Activated B cell treated with CpG ODN at 0.5 μM for 24 hours (primary cell): Measurements from ENCODE around the gene PRM3. TPM values are rescaled to one million over a fixed set of nuclear protein-coding genes. Genes with fewer than 3 reads are reported as not detected.

Experiments
- ATAC-seq: fragments of 200-7000 bp; cut with Tn5 transposase; one replicate; pipeline ENCODE4 v1.10.0; 2021; ENCODE audit warnings: low read depth, mild to moderate bottlenecking, moderate library complexity
- CTCF ChIA-PET: fragments of 350-600 bp; sonication (Branson Sonifier 250); formaldehyde crosslinking; loops from one replicate; lab custom pipeline; 2021; ENCODE audit warnings: antibody characterized with exemption; lab: Charles Lee
- POLR2A ChIA-PET: fragments of 350-600 bp; sonication (Branson Sonifier 250); formaldehyde crosslinking; loops from one replicate; lab custom pipeline; 2021; ENCODE audit warnings: antibody characterized with exemption; lab: Charles Lee
- DNase-seq: peaks from one replicate; pipeline ENCODE4 v3.0.0; 2022
- H3K27ac Mint-ChIP-seq: one replicate; pipeline ENCODE4 v1.8.0; 2020; ENCODE audit warnings: mixed read lengths
- H3K27me3 Mint-ChIP-seq: one replicate; pipeline ENCODE4 v1.8.0; 2021; ENCODE audit warnings: mixed read lengths
- H3K36me3 Mint-ChIP-seq: one replicate; pipeline ENCODE4 v1.8.0; 2021; ENCODE audit warnings: low read depth, mixed read lengths
- H3K4me1 Mint-ChIP-seq: one replicate; pipeline ENCODE4 v1.8.0; 2021; ENCODE audit warnings: mixed read lengths
- H3K4me3 Mint-ChIP-seq: one replicate; pipeline ENCODE4 v1.8.0; 2020; ENCODE audit warnings: mild to moderate bottlenecking, mixed read lengths
- H3K9me3 Mint-ChIP-seq: one replicate; pipeline ENCODE4 v1.8.0; 2020; ENCODE audit warnings: mixed read lengths
- intact Hi-C: fragments of 100-400 bp; cut with micrococcal nuclease; formaldehyde crosslinking; loops from one replicate; pipeline ENCODE4 v1.15.1; 2024
- total RNA-seq: library from RNA; stranded (reverse); gene quantifications from 2 replicates; pipeline ENCODE4 v1.2.3, GENCODE V29; 2022
- TF ChIP-seq, protein P1 (sequence below): fragments of 200-600 bp; IDR thresholded peaks from one replicate; pipeline ENCODE4 v1.8.0; 2022; ENCODE audit warnings: antibody characterized with exemption, mild to moderate bottlenecking

Gene PRM3
- total RNA-seq, 1 donor from 2014 or later, result not detected

DNA sequence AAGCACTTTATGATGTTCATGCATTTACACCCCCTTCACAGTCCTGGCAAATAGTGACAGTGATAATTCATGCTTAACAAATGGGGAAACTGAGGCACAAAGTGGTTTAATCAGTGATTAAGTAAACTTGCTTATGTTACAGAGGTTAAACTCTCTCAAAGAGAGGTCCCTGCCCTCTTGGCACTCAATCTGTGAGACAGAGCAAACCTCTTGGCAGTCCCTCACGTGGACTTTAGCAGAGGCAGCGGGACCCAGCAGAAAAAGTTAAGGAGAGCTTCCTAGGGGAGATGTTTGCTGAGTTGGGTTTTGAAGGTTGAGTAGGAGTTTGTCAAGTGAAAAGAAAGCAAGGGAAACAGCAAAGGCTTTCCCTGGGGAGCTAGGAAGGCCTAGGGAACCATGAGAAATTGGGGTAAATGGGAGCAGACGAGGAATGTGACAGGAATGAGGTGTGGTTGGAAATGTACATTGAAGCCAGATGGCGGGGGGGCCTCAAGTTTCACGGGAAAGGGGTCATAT, 28.1 kb downstream of the PRM3 start:
- H3K4me1 Mint-ChIP-seq, result peaks cover 18% of the 10 kb centered on the region
- ChIA-PET POLR2A (interaction anchor here (0.6 to 2.0 kb wide), 5 partner anchors 9 to 111 kb away, joined by 3 to 10 read pairs (median 6); partner anchors contain the start of gene SOCS1), CTCF (interaction anchor here (1.0 kb wide), 1 partner anchor 109 kb away, joined by 3 read pairs; no protein-coding TSS in a partner anchor)
- H3K4me3 Mint-ChIP-seq, result no peak overlapping the region
- no peaks in the 10 kb centered on the region for H3K9me3 Mint-ChIP-seq
- ATAC-seq (no peak), DNase-seq (no peak)
- H3K27me3 Mint-ChIP-seq, result no peaks in the 10 kb centered on the region
- peaks cover 3% of the 10 kb centered on the region for H3K36me3 Mint-ChIP-seq
- intact Hi-C loops, result no loop called here
- TF ChIP-seq, protein P1, sequence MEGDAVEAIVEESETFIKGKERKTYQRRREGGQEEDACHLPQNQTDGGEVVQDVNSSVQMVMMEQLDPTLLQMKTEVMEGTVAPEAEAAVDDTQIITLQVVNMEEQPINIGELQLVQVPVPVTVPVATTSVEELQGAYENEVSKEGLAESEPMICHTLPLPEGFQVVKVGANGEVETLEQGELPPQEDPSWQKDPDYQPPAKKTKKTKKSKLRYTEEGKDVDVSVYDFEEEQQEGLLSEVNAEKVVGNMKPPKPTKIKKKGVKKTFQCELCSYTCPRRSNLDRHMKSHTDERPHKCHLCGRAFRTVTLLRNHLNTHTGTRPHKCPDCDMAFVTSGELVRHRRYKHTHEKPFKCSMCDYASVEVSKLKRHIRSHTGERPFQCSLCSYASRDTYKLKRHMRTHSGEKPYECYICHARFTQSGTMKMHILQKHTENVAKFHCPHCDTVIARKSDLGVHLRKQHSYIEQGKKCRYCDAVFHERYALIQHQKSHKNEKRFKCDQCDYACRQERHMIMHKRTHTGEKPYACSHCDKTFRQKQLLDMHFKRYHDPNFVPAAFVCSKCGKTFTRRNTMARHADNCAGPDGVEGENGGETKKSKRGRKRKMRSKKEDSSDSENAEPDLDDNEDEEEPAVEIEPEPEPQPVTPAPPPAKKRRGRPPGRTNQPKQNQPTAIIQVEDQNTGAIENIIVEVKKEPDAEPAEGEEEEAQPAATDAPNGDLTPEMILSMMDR, result no peak
- no peak overlapping the region for H3K27ac Mint-ChIP-seq

DNA sequence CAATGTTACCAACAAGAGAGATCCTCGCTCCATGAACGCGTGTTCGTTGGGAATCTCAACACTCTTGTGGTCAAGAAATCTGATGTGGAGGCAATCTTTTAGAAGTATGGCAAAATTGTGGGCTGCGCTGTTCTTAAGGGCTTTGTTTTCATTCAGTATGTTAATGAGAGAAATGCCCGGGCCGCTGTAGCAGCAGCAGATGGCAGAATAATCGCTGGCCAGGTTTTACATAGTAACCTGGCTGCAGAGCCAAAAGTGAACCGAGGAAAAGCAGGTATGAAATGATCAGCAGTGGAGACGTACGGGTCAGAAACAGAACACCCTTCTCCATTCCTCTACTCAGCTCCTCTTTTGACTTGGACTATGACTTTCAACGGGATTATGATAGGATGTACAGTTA, 30.8 kb downstream of the PRM3 start:
- CTCF ChIA-PET, result interaction anchor here (1.1 kb wide), 1 partner anchor 10 kb away, joined by 4 read pairs; no protein-coding TSS in a partner anchor
- POLR2A ChIA-PET, result interaction anchor here (0.6 to 2.1 kb wide), 3 partner anchors 9 to 273 kb away, joined by 4 to 6 read pairs (median 4); no protein-coding TSS in a partner anchor

DNA sequence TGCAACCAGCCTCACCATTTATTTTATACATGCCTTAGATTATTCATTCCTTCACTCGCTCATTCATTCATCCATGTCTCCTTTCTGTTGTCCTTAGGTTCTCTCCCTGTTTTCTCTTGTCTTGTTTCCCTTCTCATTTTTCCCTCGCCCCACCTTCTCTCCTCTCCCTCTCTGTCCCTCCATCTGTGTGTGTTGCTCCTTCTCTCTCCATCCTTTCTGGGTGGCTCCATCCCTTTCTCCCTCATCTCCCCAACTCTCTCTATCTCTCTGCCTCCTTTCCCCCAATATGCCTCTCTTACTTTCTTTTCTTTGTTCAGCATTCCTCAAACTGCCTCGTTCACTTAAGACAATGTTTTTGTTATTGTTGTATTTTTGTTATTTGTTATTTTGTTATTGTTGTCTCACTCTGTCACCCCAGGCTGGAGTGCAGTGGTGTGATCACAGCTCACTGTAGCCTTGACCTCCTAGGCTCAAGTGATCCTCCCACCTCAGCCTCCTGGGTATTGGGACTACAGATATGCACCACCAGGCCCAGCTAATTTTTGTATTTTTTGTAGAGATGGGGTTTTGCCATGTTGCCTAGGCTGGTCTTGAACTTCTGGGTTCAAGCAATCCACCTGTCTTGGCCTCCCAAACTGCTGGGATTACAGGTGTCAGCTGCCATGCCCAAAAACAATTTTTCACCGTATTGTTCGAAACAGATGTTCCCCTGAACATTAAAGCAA, 31.8 kb downstream of the PRM3 start:
- intact Hi-C loops, result no loop called here
- Mint-ChIP-seq H3K36me3 (no peaks in the 10 kb centered on the region), H3K27me3 (no peaks in the 10 kb centered on the region), H3K9me3 (no peaks in the 10 kb centered on the region), H3K4me1 (peaks cover 4% of the 10 kb centered on the region), H3K27ac (no peak overlapping the region), H3K4me3 (no peak overlapping the region)
- DNase-seq (no peak), ATAC-seq (no peak)
- CTCF ChIA-PET, result no interaction called here
- TF ChIP-seq, protein P1, result no peak
- POLR2A ChIA-PET, result interaction anchor here (1.1 to 2.1 kb wide), 3 partner anchors 8 to 17 kb away, joined by 4 to 6 read pairs (median 5); partner anchors contain the start of gene SOCS1

More for the DNA sequence above, 30.8 kb downstream of the PRM3 start:
- Mint-ChIP-seq H3K36me3 (no peaks in the 10 kb centered on the region), H3K4me1 (peaks cover 4% of the 10 kb centered on the region), H3K4me3 (no peak overlapping the region), H3K27me3 (no peaks in the 10 kb centered on the region), H3K9me3 (no peaks in the 10 kb centered on the region), H3K27ac (no peak overlapping the region)
- ATAC-seq, result no peak
- no peak for DNase-seq
- intact Hi-C loops, result no loop called here
- TF ChIP-seq, protein P1, result no peak

DNA sequence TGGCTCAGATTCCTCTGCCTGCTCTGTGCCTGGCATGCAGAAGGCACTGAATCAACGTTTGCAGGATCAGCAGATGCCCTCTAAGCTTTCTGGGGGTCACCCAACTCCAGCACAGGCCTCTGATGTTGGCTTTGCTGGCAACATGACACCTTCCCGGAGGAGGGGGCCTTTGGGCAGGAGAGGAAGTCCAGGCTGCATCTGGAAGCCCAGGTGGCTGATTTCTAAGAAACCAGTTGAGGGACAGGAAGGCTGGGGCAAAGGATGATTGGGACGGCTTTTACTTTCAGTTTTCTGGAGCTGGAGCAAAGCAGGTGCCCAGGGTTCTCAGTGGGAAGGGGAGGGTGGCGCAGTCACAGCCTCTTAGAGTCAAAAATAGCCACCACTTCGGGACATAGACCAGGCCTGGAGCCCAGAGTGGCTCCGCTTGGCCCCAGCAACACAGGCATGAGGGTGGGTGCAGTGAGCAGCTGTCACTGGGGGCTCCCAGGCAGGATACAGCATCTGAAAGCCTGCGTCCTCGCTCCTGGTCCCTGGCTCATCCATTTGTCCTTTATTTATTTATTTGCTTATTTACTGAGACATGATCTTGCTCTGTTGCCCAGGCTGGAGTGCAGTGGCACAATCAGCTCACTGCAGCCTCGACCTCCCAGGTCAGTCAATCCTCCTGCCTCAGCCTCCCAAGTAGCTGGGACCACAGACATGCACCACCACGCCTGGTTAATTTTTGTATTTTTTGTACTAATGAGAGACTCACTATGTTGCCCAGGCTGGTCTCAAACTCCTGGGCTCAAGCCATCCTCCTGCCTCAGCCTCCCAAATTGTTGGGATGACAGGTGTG, 32.6 kb downstream of the PRM3 start:
- no peak overlapping the region for H3K4me3 Mint-ChIP-seq
- POLR2A ChIA-PET, result interaction anchor here (0.6 to 1.9 kb wide), 3 partner anchors 14 to 16 kb away, joined by 4 to 9 read pairs (median 5); partner anchors contain the start of gene SOCS1

More for the DNA sequence above, 32.6 kb downstream of the PRM3 start:
- Mint-ChIP-seq H3K4me1 (peaks cover 4% of the 10 kb centered on the region), H3K36me3 (no peaks in the 10 kb centered on the region), H3K27me3 (no peaks in the 10 kb centered on the region), H3K9me3 (no peaks in the 10 kb centered on the region), H3K27ac (no peak overlapping the region)
- DNase-seq (no peak), ATAC-seq (no peak)
- intact Hi-C loops, result no loop called here
- CTCF ChIA-PET, result no interaction called here
- TF ChIP-seq, protein P1, result no peak
